ENCODE results near the gene LEKR1. TPM values are rescaled to one million over a fixed set of nuclear protein-coding genes. Genes with fewer than 3 reads are reported as not detected.

The LEKR1 gene
- total and polyA plus RNA-seq, 2 of the 13 experiments (the other 11 are each of a cell fraction or from before 2014, with no cell fraction given) = 0.49 to 1.5 TPM

- in situ Hi-C loops (cut with HindIII; ENCODE audit: extremely low pct_ligation_motif_present, low pct_unique_long_range_greater_than_20kb) = no loop called here
- DNase-seq (ENCODE audit: low spot score) (no peak), ATAC-seq (no peak), FAIRE-seq (no peak)
- 12% methylated on average over 3 of the region's 3 CpGs for WGBS (ENCODE audit: low lambda C conversion rate)
- H3K4me3 ChIP-seq (replicated peaks in 1 of 3; ENCODE audit: insufficient read depth in 1 of 3, low read depth in 2 of 3, low read length in 3 of 3) = no peak overlapping the region
- CTCF ChIA-PET (ENCODE audit: low intra/inter-chr PET ratio, low total read pairs) = no interaction called here
- no peak overlapping the region for H3K9ac ChIP-seq (ENCODE audit: insufficient read depth, low read depth, low read length)
- H4K20me1 ChIP-seq (ENCODE audit: insufficient read depth, low read length) = no peaks in the 10 kb centered on the region
- intact Hi-C loops (cut with micrococcal nuclease; ENCODE audit: unreplicated experiment) = no loop called here
- TF ChIP-seq AHDC1 (CRISPR knock-in tag; IDR thresholded peaks at IDR 0.05; ENCODE audit: borderline replicate concordance) (no peak), CSRNP1 (CRISPR knock-in tag; IDR thresholded peaks at IDR 0.05) (no peak), ZGPAT (CRISPR knock-in tag; IDR thresholded peaks at IDR 0.05) (no peak), ZNF839 (CRISPR knock-in tag; IDR thresholded peaks at IDR 0.05; ENCODE audit: borderline replicate concordance) (no peak), ZNF280B (CRISPR knock-in tag; IDR thresholded peaks at IDR 0.05; ENCODE audit: borderline replicate concordance) (no peak), ZNF543 (CRISPR knock-in tag; IDR thresholded peaks at IDR 0.05) (no peak), JDP2 (CRISPR knock-in tag; IDR thresholded peaks at IDR 0.05; ENCODE audit: borderline replicate concordance) (no peak), FOXP1 (IDR thresholded peaks at IDR 0.05) (no peak), FOXP1 (CRISPR knock-in tag; IDR thresholded peaks at IDR 0.05) (no peak), FOXJ3 (CRISPR knock-in tag; IDR thresholded peaks at IDR 0.05; ENCODE audit: borderline replicate concordance) (no peak), NONO (IDR thresholded peaks at IDR 0.05) (no peak), NONO (CRISPR knock-in tag; conservative IDR thresholded peaks at IDR 0.05) (no peak)
- no peak overlapping the region for H3K27ac ChIP-seq (ENCODE audit: extremely low read length, insufficient read depth, low read length)
- no peak overlapping the region for H3K4me2 ChIP-seq (ENCODE audit: low read depth, low read length)
- POLR2A ChIA-PET = no interaction called here
- no peaks in the 10 kb centered on the region for H3K36me3 ChIP-seq (replicated peaks in 1 of 2; ENCODE audit: control insufficient read depth in 1 of 2, insufficient read depth in 2 of 2, low read length in 2 of 2)
- H2AFZ ChIP-seq (ENCODE audit: low read length) = no peak overlapping the region
- BruUV-seq (replicated peaks) = no TSS peak
- H3K9me3 ChIP-seq (ENCODE audit: low read length) = peaks cover 1% of the 10 kb centered on the region; the same call in 1 of the 2 replicates
- H3K27me3 ChIP-seq (ENCODE audit: control insufficient read depth in 1 of 2, insufficient read depth in 2 of 2, low read length in 2 of 2) = no peaks in the 10 kb centered on the region
- H3K4me1 ChIP-seq (ENCODE audit: insufficient read depth, low read length) = no peaks in the 10 kb centered on the region
- no peaks in the 10 kb centered on the region for H3K79me2 ChIP-seq (ENCODE audit: insufficient read depth, low read length)
These were observed 41.8 kb downstream of the LEKR1 start for GRCh38 chr3:156867920-156868319.
